Epidermal melanocyte (primary cell): ENCODE results near the gene MAPK8.

Experiments used
- DNase-seq: peaks from one replicate; pipeline ENCODE4 v3.0.0; 2011; ENCODE audit warnings: low spot score; ENCODE audit not compliant: insufficient read length

MAPK8 gene

DNA sequence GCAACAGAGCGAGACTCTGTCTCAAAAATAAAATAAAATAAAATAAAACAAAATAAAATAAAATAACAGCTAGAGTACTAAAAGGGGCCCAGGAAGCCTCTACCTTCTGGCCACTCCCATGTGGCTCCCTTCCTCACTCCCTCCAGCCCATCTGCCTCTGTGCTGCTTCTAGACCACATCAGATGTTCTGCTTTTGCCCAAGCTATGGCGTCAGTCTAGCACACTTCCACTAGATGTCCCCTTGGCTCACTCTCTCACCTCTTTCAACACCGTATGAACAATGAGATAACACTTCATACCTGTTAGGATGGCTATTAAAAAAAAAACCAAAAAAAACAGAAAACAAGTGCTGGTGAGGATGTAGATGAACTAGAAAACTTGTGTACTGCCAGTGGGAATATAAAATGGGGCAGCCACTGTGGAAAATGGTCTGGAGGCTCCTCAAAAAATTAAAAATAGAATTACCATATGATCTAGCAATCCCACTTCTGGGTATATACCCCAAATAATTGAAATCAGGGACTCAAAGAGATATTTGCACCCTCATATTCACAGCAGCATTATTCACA, 166.1 kb downstream of the MAPK8 start:
- DNase-seq, result no peak

DNA sequence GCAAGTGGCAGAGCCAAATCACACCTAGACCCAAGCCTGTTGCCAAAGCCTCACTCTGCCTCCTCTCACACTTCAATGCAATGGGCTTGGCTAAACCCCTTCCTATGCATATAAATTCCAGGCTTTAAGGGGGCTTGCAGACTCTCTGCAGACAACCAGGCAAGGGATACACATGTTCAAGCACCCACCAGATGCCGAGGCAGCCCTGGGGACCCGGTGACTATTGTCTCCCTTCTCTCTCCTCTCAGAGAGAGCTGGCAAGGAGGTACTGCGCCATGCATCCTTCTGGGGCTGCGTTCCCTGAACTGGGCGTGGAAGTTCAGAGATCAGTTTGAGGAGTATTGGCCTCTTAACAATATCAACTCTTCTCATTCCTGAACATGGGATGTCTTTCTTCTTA, 167.2 kb downstream of the MAPK8 start:
- DNase-seq, result no peak

DNA sequence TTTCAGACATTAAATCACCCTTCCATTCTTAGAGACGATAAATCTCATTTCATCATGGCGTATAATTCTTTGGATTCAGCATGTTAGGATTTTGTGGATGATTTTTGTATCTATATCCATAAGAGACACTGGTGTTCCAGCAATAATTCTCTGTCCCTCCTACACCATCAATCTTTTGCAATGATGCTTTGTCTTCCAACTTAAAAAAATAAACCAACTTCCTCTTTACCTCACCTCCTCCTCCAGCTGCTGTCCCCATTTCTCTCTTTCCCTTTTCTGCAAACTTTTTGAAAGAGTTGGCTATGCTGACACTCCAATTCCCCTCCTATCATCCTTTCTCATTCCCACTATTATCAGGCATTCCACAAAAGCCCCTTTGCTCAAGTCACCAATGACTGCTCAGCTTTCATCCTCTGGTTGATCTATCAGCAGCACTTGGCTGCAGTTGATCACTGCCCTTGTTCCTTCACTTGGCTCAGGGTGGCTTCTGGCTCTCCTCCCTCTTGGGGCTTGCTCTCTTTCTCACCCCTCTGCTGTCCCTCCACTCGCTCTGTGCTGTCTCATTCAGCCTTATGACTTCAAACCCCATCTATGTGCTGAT, 168.4 kb downstream of the MAPK8 start:
- no peak for DNase-seq

DNA sequence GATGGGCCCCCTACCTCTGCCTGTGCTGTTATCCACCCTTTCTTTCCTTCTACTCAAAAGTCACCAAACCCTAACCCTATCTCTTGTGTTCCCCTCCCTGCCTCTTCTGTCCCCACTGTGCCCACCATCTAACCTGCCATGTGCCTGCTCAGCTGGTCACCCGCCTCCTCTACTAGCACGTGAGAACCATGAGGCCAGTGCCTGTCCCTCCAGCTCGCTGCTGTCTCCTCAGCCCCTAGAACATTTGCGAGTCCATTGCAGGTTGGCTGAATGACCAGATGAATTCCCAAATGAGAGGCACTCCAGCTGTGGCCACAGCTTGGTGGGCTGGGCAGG, 169.4 kb downstream of the MAPK8 start:
- no peak for DNase-seq

DNA sequence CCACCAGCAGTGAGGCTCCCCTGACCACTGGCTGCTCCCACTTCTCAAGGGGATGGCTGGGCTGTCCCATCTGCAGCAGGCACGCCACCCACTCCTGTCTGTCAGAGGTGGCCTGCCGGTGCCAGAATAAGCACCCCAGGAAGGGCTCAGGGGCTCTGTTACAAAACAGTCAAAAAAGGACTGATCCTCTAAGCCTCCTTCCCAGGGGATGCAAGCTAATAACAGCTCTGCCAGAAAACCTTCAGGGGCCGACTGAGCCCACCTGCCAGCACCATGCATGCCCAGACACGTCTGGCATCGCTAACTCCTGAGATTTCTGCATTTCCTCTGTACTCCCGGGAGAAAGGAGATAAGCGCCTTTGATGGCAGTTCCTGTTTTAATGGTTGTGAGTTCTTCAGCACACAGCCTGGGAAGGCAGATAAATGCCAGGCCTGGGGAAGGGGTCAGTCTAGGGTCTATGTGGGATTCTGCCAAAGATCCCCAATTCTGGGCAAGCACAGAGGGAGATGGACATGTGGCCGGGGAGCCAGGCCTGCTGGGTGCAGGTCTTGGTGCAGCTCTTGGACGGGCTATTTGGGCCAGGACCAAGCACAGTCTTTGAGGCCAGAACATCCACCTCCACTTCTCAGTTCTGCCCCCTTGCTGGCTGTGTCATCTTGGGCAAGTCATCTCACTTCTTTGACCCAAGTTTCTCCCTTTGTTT, 170.0 kb downstream of the MAPK8 start:
- no peak for DNase-seq

DNA sequence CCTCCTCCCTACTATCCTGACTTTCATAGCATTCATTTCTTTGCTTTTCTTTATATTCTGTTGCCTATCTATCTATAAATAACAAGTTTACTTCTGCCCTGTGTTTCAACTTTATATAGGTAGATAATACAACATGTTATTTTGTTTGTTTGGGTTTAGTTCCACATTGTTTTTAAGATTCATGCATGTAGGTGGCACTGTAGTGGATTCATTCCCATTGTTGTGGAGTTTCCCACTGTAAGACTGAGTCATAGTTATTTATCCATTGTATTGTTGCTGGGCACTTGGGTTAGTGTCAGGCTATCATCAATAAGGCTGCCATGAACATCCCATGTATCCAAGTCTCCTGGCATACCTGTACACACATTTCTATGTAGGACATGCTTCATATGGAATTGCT, 170.7 kb downstream of the MAPK8 start:
- DNase-seq, result no peak

DNA sequence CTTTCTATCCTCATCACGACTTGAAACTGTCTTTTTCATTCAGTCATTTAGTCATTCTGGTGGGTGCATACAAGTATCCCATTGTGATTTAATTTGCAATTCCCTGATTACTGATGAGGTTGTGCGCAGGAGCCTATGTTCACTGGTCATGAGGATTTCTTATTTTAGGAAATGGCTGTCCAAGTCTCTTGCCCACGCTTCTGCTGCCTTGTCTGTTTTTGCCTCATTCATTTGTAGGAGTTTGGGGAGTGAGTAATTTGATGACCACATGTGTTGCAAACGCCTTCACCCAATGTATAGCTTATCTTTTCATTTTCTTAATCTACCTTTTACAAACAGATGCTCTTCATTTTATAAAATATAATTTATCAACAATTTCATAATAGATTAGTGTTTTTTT, 171.1 kb downstream of the MAPK8 start:
- no peak for DNase-seq

DNA sequence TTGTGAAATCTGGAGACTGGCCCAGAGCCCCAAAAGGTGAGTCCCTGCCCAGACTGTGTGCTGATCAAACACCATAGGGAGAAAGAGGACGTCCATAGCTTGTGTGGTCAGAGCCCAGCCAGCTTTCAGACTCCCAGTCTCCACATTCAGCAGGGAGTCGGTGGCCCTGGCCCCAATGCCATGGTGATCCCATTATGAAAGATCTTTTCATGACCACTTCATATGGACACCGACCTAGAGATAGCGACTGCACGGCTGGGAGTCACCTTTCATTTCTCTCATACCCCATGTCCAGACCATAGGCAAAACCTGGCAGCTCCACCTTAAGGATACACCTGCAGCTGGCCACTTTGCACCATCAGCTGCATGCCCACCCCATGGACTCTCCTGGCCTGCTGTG, 172.0 kb downstream of the MAPK8 start:
- no peak for DNase-seq

DNA sequence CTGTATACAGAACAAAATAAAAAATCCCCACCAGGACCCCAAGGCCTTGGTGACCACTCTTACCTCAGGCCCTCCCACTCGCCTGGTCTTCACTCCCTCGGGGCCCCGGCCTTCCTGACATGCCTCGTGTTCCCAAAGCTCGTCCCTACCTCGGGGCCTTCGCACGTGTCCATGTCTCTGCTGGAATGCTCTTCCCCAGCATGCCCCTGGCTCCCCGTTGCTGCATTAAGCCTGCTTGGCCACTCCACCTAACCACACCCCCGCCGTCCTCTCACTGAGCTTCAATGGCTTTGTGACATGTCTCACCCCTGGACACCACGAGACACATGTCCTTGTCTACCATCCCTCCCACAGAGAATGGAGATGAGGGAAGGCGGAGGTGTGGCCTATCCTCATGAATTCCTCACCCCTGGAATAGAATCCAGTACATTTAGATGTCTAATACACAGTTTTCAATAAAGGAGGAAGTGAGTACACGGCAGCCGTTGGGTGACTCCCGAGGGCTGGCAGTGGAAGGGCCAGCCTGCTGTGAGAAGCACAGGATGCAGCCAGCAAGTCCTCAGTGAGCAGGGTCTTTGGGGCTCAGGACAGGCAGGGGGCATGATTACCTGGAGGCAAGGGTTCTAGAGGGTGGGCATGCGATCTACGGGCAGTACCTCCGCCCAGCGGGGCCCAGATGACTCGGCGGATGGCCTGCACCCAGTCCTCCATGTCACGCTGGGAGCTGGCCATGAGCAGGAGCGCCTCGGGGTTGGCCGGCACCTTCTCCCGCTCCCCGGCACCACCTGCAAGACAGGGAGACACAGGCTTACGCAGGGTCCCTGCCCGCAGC, 172.7 kb downstream of the MAPK8 start:
- no peak for DNase-seq

DNA sequence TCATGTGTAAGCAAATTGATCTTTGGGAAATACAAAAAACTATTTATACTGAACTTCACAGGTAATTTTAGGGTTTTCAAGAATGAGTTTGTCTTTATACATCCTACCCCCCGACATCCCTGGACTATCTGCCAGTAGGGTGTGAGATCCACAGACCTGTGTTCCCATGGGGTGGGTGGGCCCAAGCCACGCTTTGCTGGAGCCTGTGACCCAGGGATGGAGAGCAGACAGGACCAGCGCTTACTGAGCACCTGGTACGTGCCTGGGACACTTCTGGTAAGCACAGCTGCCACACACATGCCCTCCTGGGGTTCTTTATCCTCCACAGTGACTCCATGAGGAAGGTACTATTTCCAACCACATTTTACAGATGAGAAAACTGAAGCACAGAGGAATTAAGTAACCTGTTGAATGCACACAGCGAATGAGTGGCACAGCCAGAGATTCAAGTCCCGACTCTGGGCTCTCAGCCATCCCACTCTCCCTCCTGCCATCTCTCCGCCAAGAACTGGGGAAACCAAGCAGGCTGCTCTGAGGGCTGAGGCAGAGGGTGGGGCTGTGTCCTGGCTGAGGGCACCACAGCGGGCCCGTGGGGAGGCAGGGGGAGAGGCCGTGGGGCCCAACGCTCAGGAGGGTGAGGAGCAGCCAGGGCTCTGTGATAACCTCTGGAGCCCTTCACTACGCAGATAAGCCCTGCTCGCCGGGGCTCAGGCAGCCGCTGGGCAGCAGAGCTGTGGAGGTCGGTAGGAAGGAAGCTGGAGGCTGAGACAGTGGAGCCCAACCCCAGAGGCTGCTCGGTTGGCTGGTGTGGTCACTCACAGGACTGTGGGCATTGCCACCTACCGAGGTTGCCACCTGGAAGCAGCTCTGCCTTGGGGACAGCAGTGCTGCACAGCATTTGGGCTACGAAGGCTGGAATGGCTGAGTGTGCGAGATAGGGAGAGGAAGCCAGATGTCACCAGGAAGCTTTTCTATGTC, 174.2 kb downstream of the MAPK8 start:
- DNase-seq, result no peak

DNA sequence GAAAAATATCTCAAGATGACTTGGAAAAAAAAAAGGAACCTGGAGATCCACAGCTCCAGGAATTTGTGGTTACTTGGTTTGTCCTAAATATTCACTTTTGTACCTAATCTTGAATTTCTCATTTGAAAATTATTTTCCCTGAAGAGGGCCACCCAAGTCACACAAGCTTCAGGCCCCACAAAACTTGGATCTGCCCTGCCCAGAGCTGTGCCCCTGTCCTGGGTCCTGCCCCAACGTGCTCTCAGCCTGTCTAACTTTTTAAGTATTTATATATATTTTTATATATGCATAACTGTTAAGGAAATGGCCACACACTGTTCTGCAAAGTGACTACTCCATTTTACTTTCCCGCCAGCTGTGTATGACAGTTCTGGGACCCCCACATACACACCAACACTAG, 174.9 kb downstream of the MAPK8 start:
- DNase-seq, result no peak

DNA sequence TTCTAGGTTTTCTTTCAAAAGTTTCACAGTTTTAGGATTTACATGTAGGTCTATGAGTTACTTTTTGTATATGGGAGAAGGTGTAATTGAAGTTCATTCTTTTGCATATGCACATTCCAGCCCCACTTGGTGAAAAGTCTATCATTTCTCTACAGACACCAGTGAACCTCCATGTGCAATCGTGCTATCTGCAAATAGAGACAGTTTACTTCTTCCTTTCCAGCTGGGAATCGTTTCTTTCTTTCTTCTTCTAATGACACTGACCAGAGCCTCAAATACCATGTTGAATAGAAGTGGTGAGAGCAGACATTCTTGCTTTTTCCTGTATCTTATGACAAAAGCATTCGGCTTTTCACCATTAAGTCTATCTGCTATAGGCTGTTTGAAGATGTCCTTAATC, 175.7 kb downstream of the MAPK8 start:
- DNase-seq, result no peak

DNA sequence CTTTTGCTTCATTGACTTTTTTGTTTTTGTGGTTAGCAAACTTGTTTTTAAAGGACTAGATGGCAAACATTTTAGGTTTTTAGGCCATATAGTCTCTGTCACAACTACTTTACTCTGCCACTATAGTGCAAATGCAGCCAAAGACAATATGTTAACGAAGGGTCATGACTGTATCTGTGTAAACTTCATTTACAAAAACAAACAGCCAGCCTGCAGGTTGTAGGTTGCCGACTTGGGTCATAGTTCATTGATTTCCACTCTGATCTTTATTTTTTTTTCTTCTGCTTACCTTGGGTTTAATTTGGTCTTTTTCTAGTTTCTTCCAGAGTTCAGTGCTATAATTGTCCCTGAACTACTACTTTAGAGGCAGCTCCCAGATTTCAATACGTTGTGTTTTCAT, 178.4 kb downstream of the MAPK8 start:
- no peak for DNase-seq

DNA sequence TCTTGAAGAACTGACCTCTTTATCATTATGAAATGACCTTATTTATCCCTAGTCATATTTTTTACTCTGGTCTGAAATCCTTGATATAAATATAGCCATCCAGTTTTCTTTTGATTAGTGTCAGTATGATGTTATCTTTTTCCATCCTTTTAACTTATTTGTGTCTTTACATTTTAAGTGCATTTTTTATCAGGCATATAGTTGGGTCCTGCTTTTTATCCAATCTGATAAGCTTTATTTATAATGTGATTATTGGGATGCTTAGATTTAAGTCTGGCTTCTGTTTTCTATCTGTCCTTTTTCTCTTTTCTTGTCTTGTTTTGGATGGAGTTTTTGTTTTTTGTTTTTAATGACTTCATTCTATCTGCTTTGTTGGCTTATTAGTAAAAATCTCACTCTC, 179.2 kb downstream of the MAPK8 start:
- no peak for DNase-seq

DNA sequence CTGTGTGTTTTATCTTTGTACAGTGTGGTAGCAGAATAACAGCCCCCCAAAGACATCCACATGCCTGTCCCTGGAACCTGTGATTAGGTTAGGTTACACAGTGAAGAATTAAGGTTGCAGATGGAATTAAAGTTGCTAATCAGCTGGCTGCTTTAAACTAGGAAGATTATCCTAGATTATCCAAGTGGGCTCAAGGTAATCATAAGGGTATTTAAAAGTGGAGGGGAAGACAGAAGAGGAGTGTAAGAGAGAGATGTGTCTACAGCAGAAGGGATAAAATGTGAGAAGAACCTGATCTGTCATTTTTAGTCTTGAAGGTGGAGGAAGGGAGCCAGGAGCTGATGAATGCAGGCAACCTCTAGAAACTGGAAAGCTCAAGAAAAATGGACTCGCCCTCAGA, 180.8 kb downstream of the MAPK8 start:
- no peak for DNase-seq
